DND-41 (cell line): Measurements from ENCODE around the gene P2RX1.

Experiments
- ATAC-seq: fragments of 200-7000 bp; cut with Tn5 transposase; 3 replicates; pipeline ENCODE4 v1.9.1; 2021; ENCODE audit warnings: low read depth; ENCODE audit not compliant: insufficient read depth
- DNase-seq: peaks from one replicate; pipeline ENCODE4 v3.0.0-alpha.2; 2020
- H2AFZ ChIP-seq: 2 replicates; pipeline ENCODE4 v1.6.0; 2012; ENCODE audit warnings: low read depth, low read length
- H3K27ac ChIP-seq: 2 replicates; pipeline ENCODE4 v1.5.1; 2012; ENCODE audit warnings: low read length, inconsistent platforms
- H3K27me3 ChIP-seq: fragments of 200-600 bp; sonication (generic); 2 replicates; pipeline ENCODE4 v1.6.0; 2012; ENCODE audit warnings: low read length, mild to moderate bottlenecking, inconsistent platforms; ENCODE audit not compliant: insufficient read depth, poor library complexity
- H3K36me3 ChIP-seq: 2 replicates; pipeline ENCODE4 v1.5.1; 2012; ENCODE audit warnings: low read length, inconsistent platforms; ENCODE audit not compliant: insufficient read depth
- H3K4me1 ChIP-seq: 2 replicates; pipeline ENCODE4 v1.5.1; 2012; ENCODE audit warnings: mild to moderate bottlenecking, low read length; ENCODE audit not compliant: insufficient read depth
- H3K4me2 ChIP-seq: 2 replicates; pipeline ENCODE4 v1.6.0; 2012; ENCODE audit warnings: mild to moderate bottlenecking, moderate library complexity, low read length, inconsistent platforms; ENCODE audit not compliant: insufficient read depth
- H3K4me3 ChIP-seq, 2 experiments: fragments of 200-600 bp in 1 of 2; shearing (Covaris generic) in 1 of 2; 2 replicates each; pipeline ENCODE4 v1.5.1; 2012 to 2016; ENCODE audit warnings: inconsistent platforms in 2 of 2, low read length in 2 of 2, mild to moderate bottlenecking in 2 of 2, low read depth in 1 of 2, moderate library complexity in 1 of 2
- H3K79me2 ChIP-seq: 2 replicates; pipeline ENCODE4 v1.6.0; 2012; ENCODE audit warnings: low read length, inconsistent platforms; ENCODE audit not compliant: insufficient read depth
- H3K9ac ChIP-seq: 2 replicates; pipeline ENCODE4 v1.6.0; 2012; ENCODE audit warnings: low read depth, mild to moderate bottlenecking, inconsistent platforms, low read length, moderate library complexity
- H3K9me3 ChIP-seq: 2 replicates; pipeline ENCODE4 v1.5.1; 2012; ENCODE audit warnings: low read length, moderate library complexity, mild to moderate bottlenecking, inconsistent platforms; ENCODE audit not compliant: insufficient read depth, severe bottlenecking
- H4K20me1 ChIP-seq: 2 replicates; pipeline ENCODE4 v1.6.0; 2012; ENCODE audit warnings: low read length; ENCODE audit not compliant: insufficient read depth
- CTCF ChIP-seq: IDR thresholded peaks from 2 replicates; pipeline ENCODE4 v1.5.1; 2012; ENCODE audit warnings: borderline replicate concordance, low read length, moderate library complexity, mild to moderate bottlenecking; ENCODE audit not compliant: poor library complexity, severe bottlenecking; ENCODE audit errors: extremely low read depth
- EZH2 ChIP-seq: IDR thresholded peaks from 3 replicates; pipeline ENCODE4 v1.6.1; 2012; ENCODE audit warnings: borderline replicate concordance, low read depth, mild to moderate bottlenecking, moderate library complexity, low read length, inconsistent platforms; ENCODE audit not compliant: severe bottlenecking

P2RX1 gene

GRCh38 chr17:3922765-3923164 is 6.5 kb upstream of the P2RX1 start:
- Histone ChIP-seq H3K4me1 (no peaks in the 10 kb centered on the region), H3K9ac (no peak overlapping the region), H3K27ac (no peak overlapping the region), H3K27me3 (no peaks in the 10 kb centered on the region), H2AFZ (no peak overlapping the region), H3K4me2 (no peak overlapping the region), H3K9me3 (no peaks in the 10 kb centered on the region), H3K36me3 (peaks cover 42% of the 10 kb centered on the region), H4K20me1 (peaks cover 23% of the 10 kb centered on the region), H3K79me2 (no peaks in the 10 kb centered on the region), H3K4me3 (no peak overlapping the region)
- DNase-seq (no peak), ATAC-seq (peak; percentile 42)
- no peak for TF ChIP-seq EZH2
- no peak for TF ChIP-seq CTCF

GRCh38 chr17:3921502-3922319 is 5.4 kb upstream of the P2RX1 start:
- no peak overlapping the region for H2AFZ ChIP-seq
- no peak overlapping the region for H3K27ac ChIP-seq

GRCh38 chr17:3921006-3921405 is 4.7 kb upstream of the P2RX1 start:
- no peak overlapping the region for H3K9ac ChIP-seq
- TF ChIP-seq CTCF (no peak), EZH2 (no peak)
- no peak overlapping the region for H2AFZ ChIP-seq
- no peaks in the 10 kb centered on the region for H3K79me2 ChIP-seq
- H3K27me3 ChIP-seq: no peaks in the 10 kb centered on the region
- H3K4me1 ChIP-seq: peaks cover 15% of the 10 kb centered on the region
- H4K20me1 ChIP-seq: peaks cover 13% of the 10 kb centered on the region
- DNase-seq (no peak), ATAC-seq (no peak)
- no peak overlapping the region for H3K27ac ChIP-seq
- H3K4me2 ChIP-seq: no peak overlapping the region
- no peak overlapping the region for H3K4me3 ChIP-seq
- peaks cover 25% of the 10 kb centered on the region for H3K36me3 ChIP-seq
- no peaks in the 10 kb centered on the region for H3K9me3 ChIP-seq

More at GRCh38 chr17:3921502-3922319, 5.4 kb upstream of the P2RX1 start:
- ATAC-seq (peak; percentile 10; the same call in 1 of the 3 replicates), DNase-seq (no peak)
- no peaks in the 10 kb centered on the region for H3K79me2 ChIP-seq
- no peaks in the 10 kb centered on the region for H3K27me3 ChIP-seq
- TF ChIP-seq CTCF (no peak), EZH2 (no peak)
- peaks cover 17% of the 10 kb centered on the region for H4K20me1 ChIP-seq
- H3K4me2 ChIP-seq: no peak overlapping the region
- H3K9ac ChIP-seq: no peak overlapping the region
- no peaks in the 10 kb centered on the region for H3K9me3 ChIP-seq
- no peak overlapping the region for H3K4me3 ChIP-seq
- peaks cover 31% of the 10 kb centered on the region for H3K36me3 ChIP-seq
- peaks cover 8% of the 10 kb centered on the region for H3K4me1 ChIP-seq
